Adipocyte (in vitro differentiated cells): ENCODE measurements around the gene FAM3D.
A peak's percentile ranks its signal among the peaks of the same experiment; 100 is the strongest.

Source experiments
- DNase-seq: peaks from one replicate; pipeline ENCODE4 v3.0.0-alpha.2; 2015; ENCODE audit warnings: low read depth
- H3K27me3 ChIP-seq: replicated peaks from 2 replicates; pipeline ENCODE4 v1.7.0; 2013; ENCODE audit warnings: mild to moderate bottlenecking, low read length, moderate library complexity; ENCODE audit not compliant: control insufficient read depth, insufficient read depth
- H3K36me3 ChIP-seq: 2 replicates; pipeline ENCODE4 v1.7.0; 2013; ENCODE audit warnings: low read length, mild to moderate bottlenecking, moderate library complexity; ENCODE audit not compliant: control insufficient read depth, insufficient read depth, severe bottlenecking
- H3K4me1 ChIP-seq: 2 replicates; pipeline ENCODE4 v1.7.0; 2013; ENCODE audit warnings: mild to moderate bottlenecking, low read length, moderate library complexity; ENCODE audit not compliant: control insufficient read depth, insufficient read depth
- H3K4me3 ChIP-seq: 2 replicates; pipeline ENCODE4 v1.7.0; 2013; ENCODE audit warnings: mild to moderate bottlenecking, low read length, moderate library complexity
- H3K9ac ChIP-seq: 2 replicates; pipeline ENCODE4 v1.7.0; 2013; ENCODE audit warnings: mild to moderate bottlenecking, low read length, moderate library complexity
- H3K9me3 ChIP-seq: 2 replicates; pipeline ENCODE4 v1.7.0; 2013; ENCODE audit warnings: mild to moderate bottlenecking, low read length, moderate library complexity; ENCODE audit not compliant: control insufficient read depth

Gene FAM3D

GRCh38 chr3:58625196-58625824 lies 41.3 kb downstream of the FAM3D start:
- Histone ChIP-seq H3K4me1 (peaks cover 42% of the 10 kb centered on the region), H3K27me3 (no peaks in the 10 kb centered on the region), H3K9me3 (no peaks in the 10 kb centered on the region), H3K36me3 (no peaks in the 10 kb centered on the region), H3K9ac (no peak overlapping the region), H3K4me3 (no peak overlapping the region)
- DNase-seq = no peak

DNA sequence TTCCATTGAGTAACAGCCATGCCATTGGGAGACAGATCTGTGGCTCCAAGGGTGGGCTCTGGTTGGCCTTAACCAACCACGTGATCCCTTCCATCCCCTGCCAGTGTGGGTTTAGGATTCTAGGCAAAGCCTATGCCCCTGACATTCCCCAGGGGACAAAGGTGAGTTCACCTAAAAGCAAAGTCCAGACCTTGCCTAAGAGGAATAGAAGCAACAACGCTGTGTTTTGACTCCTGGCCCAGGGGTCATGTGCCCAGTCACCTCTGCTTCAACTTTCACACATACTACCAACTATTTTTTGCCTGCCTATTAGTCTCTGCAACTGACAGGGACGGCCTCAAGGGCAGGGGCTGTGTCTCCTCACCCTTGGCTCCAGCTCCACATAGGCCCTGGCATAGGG lies 42.0 kb downstream of the FAM3D start:
- H3K9ac ChIP-seq = no peak overlapping the region
- no peaks in the 10 kb centered on the region for H3K9me3 ChIP-seq
- no peaks in the 10 kb centered on the region for H3K27me3 ChIP-seq
- H3K36me3 ChIP-seq = no peaks in the 10 kb centered on the region
- H3K4me1 ChIP-seq = peaks cover 37% of the 10 kb centered on the region
- no peak overlapping the region for H3K4me3 ChIP-seq
- DNase-seq = no peak

- DNase-seq = peak; percentile 60
- Histone ChIP-seq H3K36me3 (no peaks in the 10 kb centered on the region), H3K9ac (no peak overlapping the region), H3K4me1 (peaks cover 32% of the 10 kb centered on the region), H3K27me3 (no peaks in the 10 kb centered on the region), H3K9me3 (no peaks in the 10 kb centered on the region), H3K4me3 (no peak overlapping the region)
These were observed 42.6 kb downstream of the FAM3D start for GRCh38 chr3:58623961-58624360.

DNA sequence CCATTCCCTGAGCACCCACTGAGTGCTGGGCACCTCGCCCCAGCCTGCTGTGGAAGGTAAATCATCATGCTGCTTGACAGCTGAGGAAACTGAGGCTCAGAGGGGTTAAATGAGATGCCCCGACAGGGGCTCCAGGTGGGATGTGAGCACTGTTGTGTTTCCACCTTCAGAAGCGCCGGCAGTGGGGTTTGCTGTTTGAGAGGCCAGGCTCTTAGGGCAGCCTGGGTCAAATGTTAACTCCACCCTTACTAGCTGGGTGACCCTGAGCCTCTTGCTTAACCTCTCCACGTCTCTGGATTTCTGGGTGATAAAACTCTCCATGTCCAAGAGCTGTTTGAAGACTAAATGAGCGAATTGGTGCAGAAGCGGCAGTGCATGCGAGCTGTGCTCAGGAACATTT lies 43.1 kb downstream of the FAM3D start:
- peaks cover 28% of the 10 kb centered on the region for H3K4me1 ChIP-seq
- no peaks in the 10 kb centered on the region for H3K27me3 ChIP-seq

GRCh38 chr3:58622892-58623291 lies 43.7 kb downstream of the FAM3D start:
- Histone ChIP-seq H3K9ac (no peak overlapping the region), H3K4me3 (no peak overlapping the region), H3K36me3 (no peaks in the 10 kb centered on the region), H3K9me3 (no peaks in the 10 kb centered on the region), H3K4me1 (peaks cover 27% of the 10 kb centered on the region), H3K27me3 (no peaks in the 10 kb centered on the region)
- DNase-seq = no peak

More for the DNA sequence above, 43.1 kb downstream of the FAM3D start:
- no peaks in the 10 kb centered on the region for H3K9me3 ChIP-seq
- H3K4me3 ChIP-seq = no peak overlapping the region
- H3K36me3 ChIP-seq = no peaks in the 10 kb centered on the region
- no peak for DNase-seq
- H3K9ac ChIP-seq = no peak overlapping the region

DNA sequence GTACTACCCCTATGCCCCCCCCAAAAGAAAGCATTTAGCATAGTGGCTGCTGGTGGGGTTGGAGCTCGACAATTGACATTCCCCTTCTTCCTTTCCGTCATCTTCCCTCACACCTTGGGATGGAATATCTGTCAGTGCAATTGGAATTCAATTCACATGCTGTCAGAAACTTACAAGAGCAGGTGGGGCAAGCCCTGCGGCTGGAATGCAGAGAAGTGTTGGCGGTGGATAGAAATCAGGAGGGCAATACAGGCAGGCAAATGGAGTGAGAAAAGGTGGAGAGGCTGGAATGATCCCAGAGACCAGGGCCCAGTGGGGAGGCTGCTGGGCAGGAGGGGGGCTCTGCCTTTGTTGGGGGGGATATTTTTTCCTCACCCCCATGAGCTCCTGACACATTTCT lies 44.1 kb downstream of the FAM3D start:
- peaks cover 27% of the 10 kb centered on the region for H3K4me1 ChIP-seq
- H3K9me3 ChIP-seq = no peaks in the 10 kb centered on the region
- DNase-seq = no peak
- no peak overlapping the region for H3K9ac ChIP-seq
- no peaks in the 10 kb centered on the region for H3K27me3 ChIP-seq
- H3K36me3 ChIP-seq = no peaks in the 10 kb centered on the region
- no peak overlapping the region for H3K4me3 ChIP-seq

DNA sequence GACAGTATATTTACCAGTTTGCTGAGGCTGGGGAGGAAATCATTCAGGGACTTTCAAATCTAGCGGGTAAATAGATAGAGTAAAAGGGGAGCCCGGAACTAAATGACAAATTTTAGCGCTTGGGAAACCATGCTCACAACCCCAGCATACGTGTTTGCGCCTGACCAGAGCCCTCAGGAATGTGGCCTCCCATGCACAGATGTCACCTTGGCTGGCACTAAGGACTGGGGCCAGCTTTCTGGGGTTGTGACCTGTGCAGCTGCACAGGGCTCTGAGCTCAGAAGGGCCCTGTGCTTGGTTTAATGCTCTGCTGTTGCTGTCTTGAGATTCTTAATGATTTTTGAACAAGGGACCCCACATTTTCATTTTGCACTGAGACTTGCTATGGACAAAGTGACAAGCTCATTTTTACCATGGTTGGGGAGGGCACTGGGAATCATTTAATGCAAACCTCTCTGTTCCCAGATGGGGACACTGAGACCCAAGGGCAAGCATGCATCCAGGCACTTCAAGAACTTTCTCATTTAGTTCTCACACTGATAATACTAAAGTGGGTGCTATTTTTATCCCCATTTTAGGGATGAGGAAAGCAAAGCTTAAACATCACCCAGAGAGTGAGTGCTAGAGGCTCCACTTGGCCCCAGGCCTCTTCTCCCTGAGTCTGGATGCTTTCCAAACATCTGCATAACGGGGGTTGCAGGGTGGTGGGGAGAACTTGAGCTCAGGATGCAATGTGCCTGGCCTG lies 45.3 kb downstream of the FAM3D start:
- H3K4me1 ChIP-seq = peaks cover 28% of the 10 kb centered on the region
- H3K36me3 ChIP-seq = no peaks in the 10 kb centered on the region
- H3K9ac ChIP-seq = no peak overlapping the region
- H3K4me3 ChIP-seq = no peak overlapping the region
- no peaks in the 10 kb centered on the region for H3K9me3 ChIP-seq
- H3K27me3 ChIP-seq = no peaks in the 10 kb centered on the region
- DNase-seq = no peak

DNA sequence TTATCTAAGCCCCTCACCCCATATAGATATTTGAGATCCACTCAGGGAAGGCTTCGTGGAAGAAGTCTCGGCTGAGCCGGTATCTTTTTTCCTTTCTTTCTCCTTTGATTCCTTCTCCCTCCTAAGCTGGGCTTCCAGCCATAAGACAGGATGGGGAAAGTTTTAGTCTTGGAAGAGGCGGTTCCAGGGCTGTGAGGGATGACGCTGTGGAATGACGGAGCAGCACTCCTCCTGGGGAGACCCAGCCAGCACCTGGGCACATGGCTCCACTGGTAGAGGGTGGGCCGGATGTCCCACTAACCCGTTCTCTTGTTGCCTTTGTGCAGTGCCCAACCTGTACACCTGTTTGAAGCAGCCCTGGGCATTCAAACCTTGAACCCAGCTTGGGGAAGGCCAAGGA lies 46.2 kb downstream of the FAM3D start:
- no peaks in the 10 kb centered on the region for H3K27me3 ChIP-seq
- H3K4me1 ChIP-seq = peaks cover 28% of the 10 kb centered on the region
- H3K4me3 ChIP-seq = no peak overlapping the region
- no peak for DNase-seq
- no peaks in the 10 kb centered on the region for H3K9me3 ChIP-seq
- no peak overlapping the region for H3K9ac ChIP-seq
- H3K36me3 ChIP-seq = no peaks in the 10 kb centered on the region

DNA sequence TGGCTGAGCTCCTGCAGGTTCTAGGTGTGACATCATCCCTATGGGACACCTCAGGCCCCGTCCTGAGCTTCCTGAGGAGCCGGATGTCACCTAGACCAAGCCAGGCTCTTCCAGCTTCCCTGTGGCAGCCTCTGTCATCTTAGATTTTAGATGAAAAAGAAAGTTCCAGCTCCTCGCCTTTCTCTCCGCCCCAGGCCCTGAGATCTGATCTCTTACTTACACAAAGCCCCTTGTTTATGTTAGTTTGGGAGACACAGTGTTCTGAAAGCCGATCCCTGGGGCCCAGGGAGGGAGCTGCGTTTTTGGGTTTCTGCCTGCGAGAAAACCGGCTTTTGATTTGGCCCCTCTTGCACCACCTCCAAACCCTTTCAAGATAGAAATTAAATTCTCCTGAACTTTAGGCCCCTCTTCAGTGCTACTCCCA lies 49.2 kb downstream of the FAM3D start:
- peak overlapping the region; percentile 14 for H3K4me3 ChIP-seq
- H3K9me3 ChIP-seq = no peaks in the 10 kb centered on the region
- no peaks in the 10 kb centered on the region for H3K27me3 ChIP-seq
- H3K36me3 ChIP-seq = no peaks in the 10 kb centered on the region
- DNase-seq = peak; percentile 95
- H3K9ac ChIP-seq = peak overlapping the region; percentile 65
- peaks cover 20% of the 10 kb centered on the region for H3K4me1 ChIP-seq

DNA sequence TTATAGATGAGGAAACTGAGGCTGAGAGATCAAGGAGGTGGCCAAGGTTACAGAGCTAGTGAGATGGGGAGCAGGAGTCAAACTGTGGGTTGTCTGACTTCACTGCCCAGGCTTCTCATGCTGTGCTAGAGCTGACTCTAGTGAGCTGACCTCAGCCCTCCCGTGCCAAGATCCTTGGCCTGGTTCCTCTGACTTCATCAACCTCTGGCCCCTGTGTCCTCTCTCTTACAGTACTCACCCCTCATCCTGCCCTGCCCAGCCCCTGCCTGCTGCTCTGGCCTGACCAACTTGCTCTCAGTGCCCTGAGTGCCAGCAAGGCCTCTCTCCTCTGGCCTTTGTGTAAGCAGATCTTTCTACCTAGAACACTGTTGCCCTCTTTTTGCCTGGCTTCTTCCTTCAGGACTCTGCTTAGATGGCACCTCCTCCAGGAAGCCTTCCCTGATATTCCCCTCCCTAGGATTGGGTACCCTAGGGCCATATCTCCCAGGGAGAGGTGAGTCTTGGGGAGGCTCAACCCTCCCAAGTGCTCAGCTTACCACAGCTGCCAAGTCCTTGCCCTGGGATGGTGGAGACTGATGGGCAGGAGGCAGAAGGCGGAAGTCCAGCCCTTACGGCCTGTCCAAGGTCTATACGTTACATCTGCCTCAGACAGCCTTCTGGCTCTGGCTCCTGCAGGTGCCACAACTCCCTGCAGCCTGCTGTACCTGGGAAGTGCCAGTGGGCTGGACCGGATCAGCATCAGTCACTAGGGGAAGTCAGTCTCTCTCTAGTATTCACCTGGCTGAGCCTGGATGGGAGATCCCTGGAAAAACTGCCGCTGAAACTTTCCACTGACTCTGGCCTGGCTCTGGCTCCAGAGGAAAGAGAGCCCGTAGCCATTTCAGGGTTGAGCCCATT lies 53.1 kb downstream of the FAM3D start:
- Histone ChIP-seq H3K9me3 (no peaks in the 10 kb centered on the region), H3K4me1 (peaks cover 20% of the 10 kb centered on the region), H3K4me3 (no peak overlapping the region), H3K9ac (no peak overlapping the region), H3K27me3 (no peaks in the 10 kb centered on the region), H3K36me3 (no peaks in the 10 kb centered on the region)
- DNase-seq = no peak

DNA sequence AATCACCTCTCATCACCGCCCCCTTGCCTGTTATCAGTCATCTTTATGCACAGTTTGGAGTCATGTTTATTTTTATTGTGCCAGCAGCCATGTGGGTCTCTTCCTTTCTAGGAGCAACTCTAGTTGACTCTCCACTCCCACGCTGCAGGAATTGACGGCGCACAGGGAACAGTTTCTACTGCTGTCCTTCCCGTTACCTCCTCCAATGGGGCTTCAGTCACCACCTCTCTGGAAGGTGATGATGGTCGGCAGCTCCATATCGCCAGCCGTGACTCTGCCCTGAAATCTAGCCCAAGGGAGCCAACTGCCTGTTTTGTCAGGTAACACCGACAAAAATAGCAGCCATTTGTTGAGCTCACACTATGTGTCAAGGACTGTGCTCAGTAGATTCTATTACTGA lies 53.7 kb downstream of the FAM3D start:
- H3K4me1 ChIP-seq = peaks cover 14% of the 10 kb centered on the region
- H3K27me3 ChIP-seq = no peaks in the 10 kb centered on the region
- DNase-seq = no peak
- no peak overlapping the region for H3K4me3 ChIP-seq
- no peaks in the 10 kb centered on the region for H3K9me3 ChIP-seq
- no peaks in the 10 kb centered on the region for H3K36me3 ChIP-seq
- no peak overlapping the region for H3K9ac ChIP-seq
